GM23338 (cell line): ENCODE data around the gene ZNF440. TPM values are rescaled to one million over a fixed set of nuclear protein-coding genes. Genes with fewer than 3 reads are reported as not detected.

ENCODE experiments used
- ATAC-seq: fragments of 200-7000 bp; cut with Tn5 transposase; 3 replicates; pipeline ENCODE4 v1.9.1; 2020
- DNase-seq: peaks from one replicate; pipeline ENCODE4 v3.0.0-alpha.2; 2015; ENCODE audit warnings: low spot score
- H2AFZ ChIP-seq: fragments of 200-600 bp; sonication (generic); 2 replicates; pipeline ENCODE4 v1.8.0; 2016; ENCODE audit warnings: antibody characterized with exemption, mild to moderate bottlenecking, moderate library complexity
- H3F3A ChIP-seq: fragments of 200-600 bp; sonication (generic); replicated peaks from 2 replicates; pipeline ENCODE4 v1.8.0; 2017; ENCODE audit warnings: antibody characterized with exemption, mixed run types, low read depth
- H3K27ac ChIP-seq: fragments of 200-600 bp; sonication (generic); 2 replicates; pipeline ENCODE4 v1.6.1; 2016; ENCODE audit warnings: low read depth
- H3K27me3 ChIP-seq: fragments of 200-600 bp; sonication (generic); 2 replicates; pipeline ENCODE4 v1.8.0; 2016; ENCODE audit warnings: mild to moderate bottlenecking, mixed run types, moderate library complexity; ENCODE audit not compliant: insufficient read depth
- H3K36me3 ChIP-seq: fragments of 200-600 bp; sonication (generic); 2 replicates; pipeline ENCODE4 v1.8.0; 2016; ENCODE audit warnings: mild to moderate bottlenecking; ENCODE audit not compliant: insufficient read depth
- H3K4me1 ChIP-seq: fragments of 200-600 bp; sonication (generic); 2 replicates; pipeline ENCODE4 v1.8.0; 2016; ENCODE audit warnings: mild to moderate bottlenecking, moderate library complexity; ENCODE audit not compliant: insufficient read depth
- H3K4me2 ChIP-seq: fragments of 200-600 bp; sonication (generic); 2 replicates; pipeline ENCODE4 v1.7.1; 2017; ENCODE audit warnings: mixed run types
- H3K4me3 ChIP-seq: fragments of 200-600 bp; sonication (generic); 2 replicates; pipeline ENCODE4 v1.6.1; 2016; ENCODE audit warnings: mixed run types
- H3K79me2 ChIP-seq: fragments of 200-600 bp; sonication (generic); replicated peaks from 2 replicates; pipeline ENCODE4 v1.8.0; 2017; ENCODE audit warnings: mild to moderate bottlenecking; ENCODE audit not compliant: insufficient read depth
- H3K9me2 ChIP-seq: fragments of 200-600 bp; sonication (generic); 2 replicates; pipeline ENCODE4 v1.8.0; 2017; ENCODE audit not compliant: insufficient read depth
- H4K20me1 ChIP-seq: fragments of 200-600 bp; sonication (generic); replicated peaks from 2 replicates; pipeline ENCODE4 v1.8.0; 2017; ENCODE audit warnings: mild to moderate bottlenecking; ENCODE audit not compliant: insufficient read depth
- H3K27ac Mint-ChIP-seq: 2 replicates; pipeline ENCODE4 v1.8.0; 2020; ENCODE audit warnings: inconsistent platforms, mild to moderate bottlenecking, moderate library complexity, mixed read lengths
- H3K27me3 Mint-ChIP-seq: 3 replicates; pipeline ENCODE4 v1.8.0; 2022; ENCODE audit warnings: low read depth, mild to moderate bottlenecking, moderate library complexity, mixed read lengths, inconsistent platforms; ENCODE audit not compliant: insufficient read depth, poor library complexity
- H3K36me3 Mint-ChIP-seq: 3 replicates; pipeline ENCODE4 v1.8.0; 2021; ENCODE audit warnings: low read depth, mild to moderate bottlenecking, inconsistent platforms, moderate library complexity, mixed read lengths
- H3K4me1 Mint-ChIP-seq: 3 replicates; pipeline ENCODE4 v1.8.0; 2020; ENCODE audit warnings: mild to moderate bottlenecking, inconsistent platforms, mixed read lengths
- H3K4me3 Mint-ChIP-seq: 3 replicates; pipeline ENCODE4 v1.8.0; 2021; ENCODE audit warnings: moderate library complexity, mild to moderate bottlenecking, inconsistent platforms, mixed read lengths
- H3K9me3 Mint-ChIP-seq: 3 replicates; pipeline ENCODE4 v1.8.0; 2020; ENCODE audit warnings: moderate library complexity, mild to moderate bottlenecking, inconsistent platforms, mixed read lengths
- CTCF ChIP-seq, 2 experiments: fragments of 200-600 bp in 1 of 2; sonication (generic) in 1 of 2; conservative IDR thresholded peaks; 2 replicates each; pipeline versions ENCODE4 v1.5.1 to v1.6.1; 2016 to 2017; ENCODE audit warnings: antibody characterized with exemption in 2 of 2, low read depth in 2 of 2, mild to moderate bottlenecking in 2 of 2, moderate library complexity in 1 of 2
- REST ChIP-seq: IDR thresholded peaks from one replicate; pipeline ENCODE4 v1.6.1; 2018; ENCODE audit warnings: antibody characterized with exemption; ENCODE audit not compliant: unreplicated experiment
- ZNF462 ChIP-seq: fragments of 250-450 bp; sonication (Bioruptor Pico); IDR thresholded peaks from 2 replicates; pipeline ENCODE4 v1.5.0; 2020; ENCODE audit warnings: mild to moderate bottlenecking, moderate library complexity
- polyA plus RNA-seq: library from polyadenylated mRNA; unstranded; fragments of >200 nt; fragmentation: Nextera tagmentation; extraction: Ambion mirVana; gene quantifications from 2 replicates; pipeline ENCODE4 v1.2.1, GENCODE V29; 2016
- total RNA-seq: library from RNA; depleted of rRNA; stranded (reverse); fragments of >200 nt; shearing (Covaris generic); gene quantifications from 2 replicates; pipeline ENCODE4 v1.2.3, GENCODE V29; 2014

ZNF440 gene
- total and polyA plus RNA-seq, 2 experiments from 2014 or later: 2.5 to 9.3 TPM

GRCh38 chr19:11881151-11881800, 67.2 kb downstream of the ZNF440 start:
- Histone ChIP-seq H3K4me1 (no peaks in the 10 kb centered on the region), H3K4me2 (no peak overlapping the region), H3K27me3 (no peaks in the 10 kb centered on the region), H4K20me1 (no peaks in the 10 kb centered on the region), H2AFZ (0 out of 2 replicates have a peak overlapping the region, but pooled peaks have one; percentile 25), H3K27ac (no peak overlapping the region), H3K36me3 (no peaks in the 10 kb centered on the region), H3K79me2 (no peaks in the 10 kb centered on the region), H3F3A (no peaks in the 10 kb centered on the region), H3K4me3 (no peak overlapping the region), H3K9me2 (no peaks in the 10 kb centered on the region)
- H3K36me3 Mint-ChIP-seq: peaks cover 40% of the 10 kb centered on the region
- no peak overlapping the region for H3K27ac Mint-ChIP-seq
- peak; percentile 50; the same call in 2 of the 3 replicates for ATAC-seq
- H3K27me3 Mint-ChIP-seq: peaks cover 6% of the 10 kb centered on the region
- no peaks in the 10 kb centered on the region for H3K4me1 Mint-ChIP-seq
- peaks cover 99% of the 10 kb centered on the region for H3K9me3 Mint-ChIP-seq
- peak; percentile 89 for DNase-seq
- H3K4me3 Mint-ChIP-seq: no peak overlapping the region
- TF ChIP-seq CTCF (conservative IDR thresholded peaks at IDR 0.05; ENCODE audit: low read depth in 2 of 2): peak; percentile 80 to 96
- TF ChIP-seq ZNF462 (CRISPR knock-in tag): no peak

GRCh38 chr19:11882606-11883005, 68.5 kb downstream of the ZNF440 start:
- no peaks in the 10 kb centered on the region for H3F3A ChIP-seq
- Mint-ChIP-seq H3K4me1 (no peaks in the 10 kb centered on the region), H3K9me3 (peaks cover 99% of the 10 kb centered on the region), H3K27ac (no peak overlapping the region), H3K27me3 (peaks cover 10% of the 10 kb centered on the region), H3K4me3 (no peak overlapping the region), H3K36me3 (peaks cover 44% of the 10 kb centered on the region)
- H4K20me1 ChIP-seq: no peaks in the 10 kb centered on the region
- no peaks in the 10 kb centered on the region for H3K79me2 ChIP-seq
- H3K36me3 ChIP-seq: no peaks in the 10 kb centered on the region
- H3K9me2 ChIP-seq: no peaks in the 10 kb centered on the region
- H3K4me2 ChIP-seq: no peak overlapping the region
- H3K4me3 ChIP-seq: no peak overlapping the region
- DNase-seq: no peak
- H3K4me1 ChIP-seq: peaks cover 6% of the 10 kb centered on the region; the same call in 1 of the 2 replicates
- H3K27me3 ChIP-seq: no peaks in the 10 kb centered on the region
- no peak for ATAC-seq
- no peak overlapping the region for H2AFZ ChIP-seq
- no peak overlapping the region for H3K27ac ChIP-seq
- TF ChIP-seq REST: no peak
